IMR-90 (cell line): Measurements from ENCODE around the gene SULT1C4. TPM values are rescaled to one million over a fixed set of nuclear protein-coding genes. Genes with fewer than 3 reads are reported as not detected.
"Not testable (repeated sequence)": the region's sequence is repeated elsewhere in the genome, so short reads cannot be mapped to it uniquely, and the experiment has no call there.

ENCODE experiments used
- ATAC-seq: fragments of 200-7000 bp; cut with Tn5 transposase; 2 replicates; pipeline ENCODE4 v1.9.1; 2020; ENCODE audit warnings: low read depth, mild to moderate bottlenecking, moderate library complexity
- BruUV-seq: library from RNA; stranded (reverse); fragments of 400-500 nt; replicated peaks from 2 replicates; lab custom pipeline; 2021; lab: Mats Ljungman, UMichigan
- CTCF ChIA-PET: fragments of 300-600 bp; formaldehyde crosslinking; extraction: SDS; loops from one replicate; lab custom pipeline; 2021; ENCODE audit warnings: antibody characterized with exemption; lab: Yijun Ruan, JAX
- POLR2A ChIA-PET: fragments of 300-600 bp; sonication (Branson Sonifier 250); formaldehyde crosslinking; loops from one replicate; lab custom pipeline; 2022; ENCODE audit warnings: antibody characterized with exemption; ENCODE audit not compliant: unreplicated experiment; lab: Charles Lee
- DNase-seq: peaks from one replicate; pipeline ENCODE4 v3.0.0; 2013
- H2AFZ ChIP-seq: replicated peaks from 2 replicates; pipeline ENCODE3; 2013; ENCODE audit warnings: low read length, mild to moderate bottlenecking; ENCODE audit not compliant: poor library complexity
- H2AK5ac ChIP-seq: 2 replicates; pipeline ENCODE4 v1.6.1; 2013; ENCODE audit warnings: low read depth, low read length, inconsistent platforms
- H2AK9ac ChIP-seq: replicated peaks from 2 replicates; pipeline ENCODE3; 2013; ENCODE audit warnings: mild to moderate bottlenecking, low read depth, low read length, moderate library complexity; ENCODE audit not compliant: poor library complexity
- H2BK120ac ChIP-seq: 2 replicates; pipeline ENCODE4 v1.6.1; 2013; ENCODE audit warnings: low read depth, low read length, inconsistent platforms
- H2BK15ac ChIP-seq: 3 replicates; pipeline ENCODE4 v1.6.1; 2013; ENCODE audit warnings: low read depth, low read length, inconsistent platforms
- H2BK20ac ChIP-seq: 2 replicates; pipeline ENCODE4 v1.6.1; 2013; ENCODE audit warnings: low read depth, mild to moderate bottlenecking, inconsistent platforms, low read length, moderate library complexity
- H2BK5ac ChIP-seq: 2 replicates; pipeline ENCODE4 v1.6.1; 2013; ENCODE audit warnings: mild to moderate bottlenecking, low read depth, low read length, inconsistent platforms; ENCODE audit not compliant: poor library complexity, severe bottlenecking
- H3K14ac ChIP-seq: replicated peaks from 2 replicates; pipeline ENCODE4 v1.6.1; 2013; ENCODE audit warnings: low read depth, low read length, inconsistent platforms
- H3K18ac ChIP-seq: 2 replicates; pipeline ENCODE4 v1.6.1; 2013; ENCODE audit warnings: low read depth, low read length, control low read depth
- H3K23ac ChIP-seq: 2 replicates; pipeline ENCODE4 v1.6.1; 2013; ENCODE audit warnings: low read depth, low read length, inconsistent platforms
- H3K27ac ChIP-seq: 2 replicates; pipeline ENCODE4 v1.5.1; 2013; ENCODE audit warnings: mild to moderate bottlenecking, control low read depth, low read length; ENCODE audit not compliant: insufficient read depth
- H3K27me3 ChIP-seq: 2 replicates; pipeline ENCODE4 v1.6.1; 2013; ENCODE audit warnings: low read length; ENCODE audit not compliant: control insufficient read depth, insufficient read depth
- H3K36me3 ChIP-seq: 2 replicates; pipeline ENCODE4 v1.6.1; 2013; ENCODE audit warnings: low read length, mixed read lengths; ENCODE audit not compliant: control insufficient read depth, insufficient read depth
- H3K4ac ChIP-seq: 2 replicates; pipeline ENCODE4 v1.6.1; 2013; ENCODE audit warnings: low read depth, low read length, inconsistent platforms
- H3K4me1 ChIP-seq: 2 replicates; pipeline ENCODE4 v1.6.1; 2013; ENCODE audit warnings: low read length, mixed read lengths; ENCODE audit not compliant: control insufficient read depth, insufficient read depth
- H3K4me2 ChIP-seq: 2 replicates; pipeline ENCODE4 v1.6.1; 2013; ENCODE audit warnings: low read depth, mild to moderate bottlenecking, control low read depth, low read length, moderate library complexity
- H3K4me3 ChIP-seq: 2 replicates; pipeline ENCODE4 v1.5.1; 2013; ENCODE audit warnings: low read depth, mild to moderate bottlenecking, control low read depth, low read length, moderate library complexity; ENCODE audit not compliant: insufficient read depth
- H3K56ac ChIP-seq: 2 replicates; pipeline ENCODE4 v1.6.1; 2013; ENCODE audit warnings: low read length, inconsistent platforms; ENCODE audit not compliant: insufficient read depth; ENCODE audit errors: extremely low read depth
- H3K79me1 ChIP-seq, 2 experiments: 2 replicates each; pipeline ENCODE4 v1.6.1; 2013; ENCODE audit warnings: low read length in 2 of 2, inconsistent platforms in 1 of 2, low read depth in 1 of 2
- H3K9ac ChIP-seq: 2 replicates; pipeline ENCODE4 v1.6.1; 2013; ENCODE audit warnings: low read depth, low read length, control low read depth
- H3K9me1 ChIP-seq: 2 replicates; pipeline ENCODE4 v1.6.1; 2013; ENCODE audit warnings: low read length, inconsistent platforms; ENCODE audit not compliant: insufficient read depth
- H3K9me3 ChIP-seq: 2 replicates; pipeline ENCODE4 v1.6.1; 2013; ENCODE audit warnings: low read length; ENCODE audit not compliant: control insufficient read depth, insufficient read depth
- H4K20me1 ChIP-seq: 2 replicates; pipeline ENCODE4 v1.6.1; 2013; ENCODE audit warnings: low read length, inconsistent platforms; ENCODE audit not compliant: insufficient read depth
- H4K5ac ChIP-seq: 2 replicates; pipeline ENCODE4 v1.6.1; 2013; ENCODE audit warnings: mild to moderate bottlenecking, low read depth, low read length, control low read depth
- H4K8ac ChIP-seq, 2 experiments: 2 replicates each; pipeline ENCODE4 v1.6.1; 2013; ENCODE audit warnings: low read depth in 2 of 2, low read length in 2 of 2, control low read depth in 1 of 2, inconsistent platforms in 1 of 2
- H4K91ac ChIP-seq: 2 replicates; pipeline ENCODE4 v1.6.1; 2013; ENCODE audit warnings: low read depth, low read length, inconsistent platforms; ENCODE audit not compliant: insufficient read depth
- WGBS, 2 experiments: methylation state at CpG; one replicate each; pipeline versions ENCODE4 v1.1.5 to v1.1.7; 2013; ENCODE audit warnings: missing lambda C conversion rate in 2 of 2; ENCODE audit not compliant: insufficient read length in 1 of 2; ENCODE audit errors: extremely low coverage in 2 of 2; 5-methylcytosine and 5-hydroxymethylcytosine counted together
- dilution Hi-C: fragments of 300-500 bp; cut with HindIII; formaldehyde crosslinking; loops from one replicate; pipeline ENCODE4 v1.14.3; 2018; ENCODE audit warnings: low sequenced_read_pairs; ENCODE audit not compliant: unreplicated experiment
- in situ Hi-C: fragments of 300-500 bp; cut with MboI; formaldehyde crosslinking; loops from 3 replicates; pipeline ENCODE4 v1.14.3; 2019; ENCODE audit warnings: low sequenced_read_pairs, inconsistent platforms, mixed read lengths
- intact Hi-C: fragments of 100-400 bp; cut with micrococcal nuclease; formaldehyde crosslinking; loops from 2 replicates; pipeline ENCODE4 v1.10.0; 2022
- polyA plus RNA-seq, 3 experiments: library from polyadenylated mRNA; depleted of rRNA; stranded (reverse); fragments of >200 nt; gene quantifications; 2 replicates each; pipeline ENCODE4 v1.2.3, GENCODE V29; 2012; ENCODE audit warnings: low replicate concordance in 1 of 3
- total RNA-seq: library from RNA; depleted of rRNA; stranded (reverse); fragments of >200 nt; gene quantifications from 2 replicates; pipeline ENCODE4 v1.2.3, GENCODE V29; 2012

The SULT1C4 gene
- total and polyA plus RNA-seq, 2 of the 4 experiments (the other 2 are of a cell fraction) = 0.36 to 0.50 TPM

DNA sequence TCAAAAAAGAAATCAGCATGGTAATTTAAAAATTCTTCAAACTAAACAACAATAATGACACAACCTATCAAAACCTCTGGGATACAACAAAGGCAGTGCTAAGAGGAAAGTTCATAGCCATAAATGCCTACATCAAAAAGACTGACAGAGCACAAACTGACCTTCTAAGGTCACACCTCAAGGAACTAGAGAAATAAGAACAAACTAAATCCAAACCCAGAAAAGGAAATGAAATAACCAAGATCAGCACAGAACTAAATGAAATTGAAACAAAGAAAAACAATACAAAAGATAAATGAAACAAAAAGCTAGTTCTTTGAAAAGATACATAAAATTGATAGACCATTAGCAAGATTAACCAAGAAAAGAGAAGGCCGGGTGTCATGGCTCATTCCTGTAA, 18.4 kb upstream of the SULT1C4 start:
- DNase-seq, intact Hi-C loops, H3K4ac ChIP-seq, dilution Hi-C loops, ATAC-seq, H3K36me3 ChIP-seq, H2BK15ac ChIP-seq, H3K4me1 ChIP-seq, H3K23ac ChIP-seq, H3K9me3 ChIP-seq, H2BK5ac ChIP-seq, H3K56ac ChIP-seq, H3K27ac ChIP-seq, H2AFZ ChIP-seq, in situ Hi-C loops, BruUV-seq, H2AK9ac ChIP-seq, POLR2A ChIA-PET, H4K8ac ChIP-seq, H3K4me2 ChIP-seq, H4K91ac ChIP-seq, H2BK20ac ChIP-seq, H3K79me1 ChIP-seq, H3K4me3 ChIP-seq, H2AK5ac ChIP-seq, H2BK120ac ChIP-seq, H3K9ac ChIP-seq, H3K14ac ChIP-seq, H3K18ac ChIP-seq, H4K20me1 ChIP-seq, H4K5ac ChIP-seq, H3K27me3 ChIP-seq, H3K9me1 ChIP-seq: not testable (repeated sequence)
- CTCF ChIA-PET = interaction anchor here (0.6 kb wide), 1 partner anchor 204 kb away, joined by 3 read pairs; no protein-coding TSS in a partner anchor
- no CpG with 5 or more reads among the region's 1 CpG for WGBS, 2 experiments
